Germinal center (tissue), 1 donor: ENCODE results near the gene TPD52L1.

ENCODE experiments used
- DNase-seq: peaks from one replicate; pipeline ENCODE4 v3.0.0; 2012; ENCODE audit warnings: mixed read lengths, low spot score

TPD52L1 gene

GRCh38 chr6:125182237-125183008 is 28.9 kb downstream of the TPD52L1 start:
- DNase-seq, result no peak

DNA sequence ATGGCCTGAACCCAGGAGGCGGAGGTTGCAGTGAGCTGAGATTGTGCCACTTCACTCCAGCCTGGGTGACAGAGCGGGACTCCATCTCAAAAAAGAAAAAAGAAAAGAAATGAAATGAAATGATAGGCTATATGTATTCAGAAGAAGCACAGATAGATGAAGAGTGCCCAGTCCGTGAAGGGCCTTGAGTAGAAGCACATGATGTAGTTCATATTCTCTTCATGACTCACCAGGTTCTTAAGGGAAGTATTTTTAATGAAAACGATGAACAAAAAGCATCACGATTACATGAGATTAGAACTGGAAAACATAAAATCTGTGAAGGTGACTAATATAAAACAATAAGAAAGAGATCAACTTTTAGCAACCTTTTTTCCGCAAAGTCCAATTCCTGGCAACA is 29.8 kb downstream of the TPD52L1 start:
- DNase-seq, result no peak

GRCh38 chr6:125188037-125188436 is 34.5 kb downstream of the TPD52L1 start:
- no peak for DNase-seq

GRCh38 chr6:125188594-125189203 is 35.1 kb downstream of the TPD52L1 start:
- no peak for DNase-seq

DNA sequence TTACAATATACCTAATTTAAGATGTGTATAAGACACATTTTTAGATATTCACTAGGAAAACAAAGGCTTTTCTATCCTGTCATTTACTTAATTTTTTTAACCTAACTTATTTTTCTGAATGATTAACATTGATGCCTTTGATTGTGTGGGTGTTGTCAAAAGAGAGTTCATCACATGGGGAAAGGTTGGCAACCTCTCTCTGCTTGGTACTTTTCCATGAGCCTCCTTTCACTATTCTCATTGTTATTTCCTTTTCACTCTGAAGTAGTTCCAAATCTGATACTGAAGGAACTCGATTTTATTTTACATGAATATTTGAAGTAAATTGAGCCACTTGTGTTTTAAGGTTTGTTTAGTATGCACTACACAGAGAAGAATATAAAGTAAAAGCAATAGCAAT is 35.9 kb downstream of the TPD52L1 start:
- DNase-seq, result no peak

DNA sequence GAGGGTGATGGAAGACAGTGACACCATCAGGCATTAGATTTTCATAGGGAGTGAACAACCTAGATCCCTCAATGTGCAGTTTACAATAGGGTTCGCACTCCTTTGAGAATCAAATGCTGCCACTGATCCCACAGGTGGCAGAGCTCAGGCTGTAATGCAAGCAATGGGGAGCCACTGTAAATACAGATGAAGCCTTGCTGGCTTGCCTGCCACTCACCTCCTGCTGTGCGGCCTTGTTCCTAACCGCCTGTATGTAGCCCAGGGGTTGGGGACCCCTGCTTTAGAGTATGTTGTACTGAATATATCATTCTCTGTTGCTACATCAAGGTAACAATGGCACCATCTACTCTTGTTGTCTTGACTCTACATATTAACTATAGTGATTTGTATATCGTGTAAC is 37.1 kb downstream of the TPD52L1 start:
- no peak for DNase-seq

DNA sequence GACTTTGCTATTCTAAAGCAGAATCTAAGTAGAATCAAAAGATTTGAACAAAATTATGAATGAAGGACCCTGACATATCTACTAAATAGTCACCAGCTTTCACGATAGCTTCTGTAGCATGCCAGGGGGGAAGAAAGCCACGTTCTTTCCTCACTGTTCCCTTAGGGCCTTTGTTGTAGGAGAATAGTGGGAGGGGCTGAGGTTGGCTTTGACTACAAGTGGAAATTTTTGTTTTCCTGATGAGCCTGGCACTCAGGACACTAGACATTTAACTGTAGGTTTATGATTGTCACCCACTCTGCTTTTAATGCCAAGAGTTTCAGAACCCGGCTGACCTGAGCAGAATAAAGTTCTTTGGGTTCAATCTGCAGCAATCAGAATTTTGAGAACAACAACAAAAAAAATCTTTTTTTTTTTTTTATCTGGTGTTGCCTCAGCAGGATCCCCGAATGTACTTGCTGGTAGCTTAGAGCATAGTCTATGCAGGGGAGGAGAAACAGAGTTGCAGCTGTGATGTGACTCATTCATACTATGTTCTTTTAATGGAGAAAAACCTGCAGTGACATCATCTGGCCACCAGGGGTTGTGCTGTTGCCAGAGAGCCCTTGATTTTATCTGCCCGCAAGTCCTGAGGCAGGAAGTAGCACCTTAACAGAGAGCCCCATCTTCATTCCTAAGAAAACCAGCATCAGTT is 38.5 kb downstream of the TPD52L1 start:
- peak; percentile 30 for DNase-seq

- DNase-seq, result no peak
Measured at GRCh38 chr6:125192610-125192930, 39.0 kb downstream of the TPD52L1 start.

- no peak for DNase-seq
Measured at GRCh38 chr6:125193208-125193607, 39.6 kb downstream of the TPD52L1 start.

DNA sequence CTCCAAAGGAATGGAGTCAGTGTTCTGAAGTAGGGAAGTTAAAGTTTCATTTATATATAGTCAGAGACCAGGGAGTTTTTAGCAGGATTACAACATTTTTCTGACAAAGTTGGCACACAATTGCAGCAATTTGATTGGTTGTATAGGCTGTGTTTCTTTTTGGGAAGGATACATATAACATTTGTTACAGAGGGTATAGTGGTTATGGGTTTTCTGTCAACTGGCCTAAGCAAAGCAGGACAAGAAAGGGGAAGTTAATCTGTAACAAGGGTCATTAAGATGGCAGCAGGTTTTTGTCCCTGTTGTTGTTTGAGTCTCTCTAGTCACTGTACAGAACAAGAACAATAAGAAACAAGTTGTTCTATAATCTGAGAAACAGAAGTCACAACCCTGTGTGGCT is 41.4 kb downstream of the TPD52L1 start:
- DNase-seq, result no peak

DNA sequence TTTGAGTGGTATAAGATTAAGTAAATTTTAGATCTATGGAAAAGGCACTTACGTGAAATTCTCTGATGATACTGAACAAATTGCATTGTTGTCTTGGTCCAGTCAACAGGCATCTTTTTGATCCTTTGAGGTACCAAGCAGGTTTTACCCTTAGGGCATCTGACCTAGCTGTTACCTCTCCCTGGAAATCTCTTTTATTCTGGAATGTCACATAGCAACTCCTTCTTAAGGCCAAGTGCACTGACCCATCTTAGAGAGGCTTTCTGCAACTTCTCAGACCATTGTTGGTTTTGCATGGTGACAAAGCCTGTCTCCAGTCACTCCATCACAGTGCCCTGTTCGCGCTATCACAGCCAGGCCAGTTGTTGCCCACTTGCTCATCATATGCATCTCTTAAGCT is 42.0 kb downstream of the TPD52L1 start:
- DNase-seq, result no peak

GRCh38 chr6:125196613-125197012 is 43.0 kb downstream of the TPD52L1 start:
- no peak for DNase-seq

DNA sequence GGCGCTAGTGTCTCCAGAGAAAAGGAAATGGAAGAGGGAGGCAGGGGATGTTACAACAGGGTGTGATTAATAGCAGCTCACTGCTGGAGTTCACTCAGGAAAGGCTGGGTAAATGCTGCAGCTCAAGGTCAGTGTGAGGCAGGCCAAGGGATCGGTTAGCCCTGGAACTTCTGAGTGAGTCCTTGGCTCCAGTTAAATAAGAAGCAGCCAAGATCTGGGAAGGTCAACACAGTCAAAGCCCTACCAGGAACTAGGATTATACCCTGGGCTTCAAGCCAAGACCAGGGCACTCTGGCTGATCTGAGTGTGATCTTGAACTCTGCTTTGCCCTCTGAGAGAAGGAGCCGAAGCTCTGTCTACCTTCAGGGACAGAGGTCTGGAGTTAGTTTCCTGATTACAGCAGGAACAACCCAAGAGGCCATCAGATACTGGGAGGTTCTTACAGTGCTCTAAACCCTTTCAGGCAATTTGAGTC is 44.3 kb downstream of the TPD52L1 start:
- DNase-seq, result no peak

GRCh38 chr6:125198398-125198937 is 44.9 kb downstream of the TPD52L1 start:
- no peak for DNase-seq

GRCh38 chr6:125200941-125201340 is 47.4 kb downstream of the TPD52L1 start:
- DNase-seq, result no peak

DNA sequence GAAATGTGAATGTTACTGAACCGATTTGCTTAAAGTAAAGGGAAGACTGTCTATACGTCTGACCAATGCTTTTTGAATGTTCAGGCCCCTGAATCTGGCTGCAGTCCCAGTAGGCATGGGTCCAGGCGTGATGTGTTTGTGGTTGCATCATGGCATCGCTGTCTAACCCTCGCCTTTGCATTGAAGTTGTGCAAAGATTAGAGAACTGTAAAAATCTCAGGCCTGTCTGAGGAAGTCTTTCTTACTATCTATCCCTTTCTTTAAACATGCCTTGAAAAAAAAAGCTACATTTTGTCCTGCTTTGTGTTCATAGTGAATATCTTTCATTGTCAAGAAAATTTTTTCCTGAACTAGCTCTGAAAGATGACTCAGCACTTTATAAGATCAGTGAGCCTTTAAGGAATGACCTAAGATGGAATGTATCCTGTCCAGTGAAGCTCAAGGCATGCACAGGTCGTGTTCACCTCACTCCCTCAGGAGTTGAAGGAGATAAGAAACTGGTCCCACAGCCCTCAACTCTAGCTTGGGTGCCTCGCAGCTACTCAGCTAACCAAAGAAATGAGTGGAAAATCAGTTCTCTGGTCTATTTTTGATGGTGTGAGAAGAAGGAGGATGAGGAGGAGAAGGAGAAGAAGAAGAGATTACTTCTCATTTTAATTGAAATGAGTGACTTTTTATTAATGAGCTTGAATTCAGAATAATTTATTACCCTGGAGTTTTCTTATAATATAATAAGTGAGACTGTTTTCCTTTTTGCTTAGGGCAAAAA is 48.6 kb downstream of the TPD52L1 start:
- DNase-seq, result no peak

DNA sequence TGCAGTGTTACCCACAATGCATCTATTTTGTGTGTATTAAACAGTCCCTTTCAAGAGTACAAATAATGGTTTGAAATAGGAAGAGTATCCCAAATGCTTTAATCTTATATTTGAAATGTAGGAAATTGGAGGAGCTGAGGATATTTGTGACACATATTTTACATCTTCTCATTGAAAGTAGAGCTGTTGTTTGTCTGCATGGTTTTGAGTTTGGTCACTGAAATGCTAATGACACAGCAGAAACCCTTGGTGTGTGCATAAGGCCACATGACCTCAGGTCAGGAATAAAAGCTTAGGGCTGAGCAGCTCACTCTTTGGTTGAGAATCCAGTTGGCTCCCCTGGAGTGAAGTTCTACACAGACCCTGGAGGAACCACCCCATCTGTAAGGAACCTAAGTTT is 49.8 kb downstream of the TPD52L1 start:
- DNase-seq, result no peak

DNA sequence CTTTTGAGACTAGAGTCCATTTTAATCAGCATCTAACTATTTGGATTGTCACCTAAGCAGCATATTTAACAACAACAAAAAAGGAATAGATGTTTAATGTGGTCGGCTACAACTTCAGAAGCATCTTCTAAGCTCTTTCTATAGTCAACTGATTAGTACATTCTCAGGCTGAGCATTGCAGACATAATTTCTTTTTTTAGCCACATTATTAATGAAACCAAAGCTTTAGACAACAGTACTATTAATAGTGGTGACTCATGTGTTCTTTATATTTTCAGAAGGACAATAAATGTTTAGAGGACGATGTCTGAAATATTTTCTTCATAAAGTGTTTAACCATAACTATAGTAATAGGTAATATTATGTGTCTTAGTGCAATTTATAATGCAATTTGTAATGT is 52.4 kb downstream of the TPD52L1 start:
- DNase-seq, result no peak

DNA sequence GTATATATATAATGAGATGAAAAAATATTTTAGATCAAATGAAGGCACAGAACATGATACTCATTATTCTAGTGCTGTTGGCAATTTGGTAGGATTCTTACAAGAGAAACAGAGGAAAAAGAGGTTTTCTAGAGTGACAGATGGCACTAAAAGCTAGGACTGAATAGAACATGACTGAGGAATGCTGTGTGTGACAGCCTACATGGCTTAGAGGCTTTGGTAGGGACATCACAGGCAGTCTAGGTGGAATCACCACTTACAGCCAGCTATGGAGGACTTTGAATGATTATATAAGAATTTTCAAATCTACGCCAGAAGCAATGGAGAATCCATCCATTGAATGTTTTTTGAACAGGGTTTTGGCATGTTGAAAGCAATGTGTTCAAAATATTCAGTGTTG is 52.8 kb downstream of the TPD52L1 start:
- no peak for DNase-seq

DNA sequence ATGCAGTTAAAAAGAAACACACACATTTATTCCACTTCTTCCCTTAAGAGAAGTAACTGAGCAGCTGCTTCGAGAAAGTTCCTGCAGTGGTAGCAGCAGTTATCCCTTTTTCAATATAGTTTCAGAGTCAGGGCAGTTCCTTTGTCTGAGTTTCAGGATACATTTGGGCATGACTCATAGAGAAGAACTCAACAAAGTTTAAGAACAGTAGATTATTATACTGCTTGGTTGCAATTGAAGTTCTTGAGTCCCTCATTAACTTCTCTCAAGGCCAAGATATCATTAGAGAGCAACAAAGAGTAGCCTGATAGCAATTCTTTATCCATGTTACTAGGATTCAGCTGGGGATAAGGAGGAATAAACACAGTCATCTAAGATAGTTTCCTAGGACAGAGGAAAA is 54.4 kb downstream of the TPD52L1 start:
- no peak for DNase-seq

GRCh38 chr6:125208625-125209249 is 55.2 kb downstream of the TPD52L1 start:
- no peak for DNase-seq

DNA sequence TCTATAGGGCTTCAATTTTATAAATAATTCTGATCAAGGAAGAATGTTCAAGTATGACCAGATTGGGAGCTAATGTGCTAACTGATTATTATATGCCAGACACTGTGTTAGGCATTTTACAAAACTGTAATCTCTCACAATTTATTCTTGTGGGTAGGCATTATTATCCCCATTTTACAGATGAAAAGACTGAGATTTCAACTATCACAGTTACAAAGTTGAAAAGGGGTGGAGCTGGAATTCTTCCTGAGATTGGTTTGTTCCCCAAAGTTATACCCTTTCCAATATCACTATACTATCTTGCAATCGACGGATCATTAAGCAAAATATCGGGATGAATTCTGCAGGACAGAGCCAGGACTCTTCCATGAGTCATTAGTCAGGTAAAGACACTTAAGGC is 57.1 kb downstream of the TPD52L1 start:
- no peak for DNase-seq
